ENCODE measurements around the gene ZDHHC18. TPM values are rescaled to one million over a fixed set of nuclear protein-coding genes. Genes with fewer than 3 reads are reported as not detected.

Gene ZDHHC18
- total and polyA plus RNA-seq, 2 of the 8 experiments (the other 6 are each of a cell fraction or from before 2014, with no cell fraction given) = 29.7 to 49.8 TPM

- Histone ChIP-seq H2AFZ (ENCODE audit: low read length) (no peak overlapping the region), H3K27me3 (replicated peaks in 1 of 4; ENCODE audit: control insufficient read depth in 3 of 4, extremely low read depth in 1 of 4, insufficient read depth in 3 of 4, low read length in 3 of 4) (no peaks in the 10 kb centered on the region), H3K56ac (replicated peaks; ENCODE audit: insufficient read length, low read depth, low read length) (no peak overlapping the region), H3K4me1 (replicated peaks in 1 of 4; ENCODE audit: control insufficient read depth in 3 of 4, insufficient read depth in 4 of 4, low read length in 3 of 4) (peaks cover 0 to 9% (median under 1%) of the 10 kb centered on the region in 4 experiments; a peak in 5 of 7 replicates), H3K9ac (replicated peaks in 1 of 4; ENCODE audit: extremely low read depth in 1 of 4, low read depth in 3 of 4, low read length in 3 of 4) (no peak overlapping the region), H4K91ac (replicated peaks; ENCODE audit: insufficient read length, low read length) (no peak overlapping the region), H3K4me3 (ENCODE audit: extremely low read depth in 1 of 4, insufficient read depth in 2 of 4, low read depth in 3 of 4, low read length in 4 of 4) (no peak overlapping the region), H4K20me1 (replicated peaks in 1 of 2; ENCODE audit: control insufficient read depth in 1 of 2, insufficient read depth in 2 of 2, low read length in 2 of 2) (peaks cover 9 to 12% of the 10 kb centered on the region in 2 experiments), H2BK15ac (ENCODE audit: low read length) (no peak overlapping the region), H2AK5ac (ENCODE audit: low read depth, low read length) (no peak overlapping the region), H3K79me2 (ENCODE audit: control insufficient read depth in 1 of 2, insufficient read depth in 2 of 2, low read length in 2 of 2) (peaks cover 0 to 11% of the 10 kb centered on the region in 2 experiments; a peak in 1 of 4 replicates), H3K4ac (replicated peaks; ENCODE audit: insufficient read length, low read depth, low read length) (no peak overlapping the region), H4K8ac (ENCODE audit: extremely low read depth, insufficient read depth, low read length) (no peak overlapping the region), H3K79me1 (ENCODE audit: low read depth, low read length) (peaks cover 11% of the 10 kb centered on the region), H2BK120ac (replicated peaks; ENCODE audit: low read depth, low read length) (no peak overlapping the region), H3K36me3 (ENCODE audit: control insufficient read depth in 2 of 4, insufficient read depth in 4 of 4, low read length in 3 of 4) (peaks cover 0 to 21% (median 10%) of the 10 kb centered on the region in 4 experiments; a peak in 5 of 8 replicates), H3K9me3 (ENCODE audit: insufficient read depth in 2 of 2, low read depth in 1 of 2, low read length in 1 of 2) (no peaks in the 10 kb centered on the region), H2BK20ac (ENCODE audit: low read length) (no peak overlapping the region), H3K23ac (ENCODE audit: insufficient read length) (no peak overlapping the region), H3K18ac (ENCODE audit: extremely low read depth, low read length) (no peak overlapping the region), H3K14ac (ENCODE audit: insufficient read length) (no peak overlapping the region), H3K27ac (ENCODE audit: low read depth, low read length) (no peak overlapping the region), H3K4me2 (ENCODE audit: insufficient read depth in 1 of 2, low read depth in 2 of 2, low read length in 2 of 2) (no peak overlapping the region), H2BK12ac (ENCODE audit: low read depth, low read length) (no peak overlapping the region), H2BK5ac (ENCODE audit: low read depth, low read length) (no peak overlapping the region), H4K5ac (ENCODE audit: insufficient read length, low read depth, low read length) (no peak overlapping the region), H3K23me2 (ENCODE audit: low read depth, low read length) (peaks cover 2% of the 10 kb centered on the region; the same call in 1 of the 2 replicates)
- ChIA-PET POLR2A (ENCODE audit: partially characterized antibody) (interaction anchor here (0.8 to 1.4 kb wide), 5 partner anchors 8 to 100 kb away, joined by 3 read pairs; partner anchors contain the start of gene GPATCH3), CTCF (ENCODE audit: partially characterized antibody) (interaction anchor here (0.7 to 12.8 kb wide), 13 partner anchors 11 to 335 kb away, joined by 3 to 125 read pairs (median 4); partner anchors contain the start of gene SFN)
- no peak for DNase-seq (ENCODE audit: low read depth in 1 of 2, low spot score in 2 of 2)
- FAIRE-seq = no peak
- 95% methylated on average over 16 of the region's 16 CpGs; no CpG with 5 or more reads in 1 of the 2 experiments for WGBS, 2 experiments (ENCODE audit: extremely low coverage in 1 of 2, insufficient coverage in 1 of 2, insufficient read length in 1 of 2, insufficient replicate concordance in 2 of 2, low coverage in 1 of 2, low lambda C conversion rate in 2 of 2, missing lambda C conversion rate in 1 of 2)
- TF ChIP-seq CHD1 (IDR thresholded peaks at IDR 0.05; ENCODE audit: low read depth, low read length) = no peak
Observed at GRCh38 chr1:26832249-26832960, 5.9 kb downstream of the ZDHHC18 start.

Measured in H1 (cell line).